HepG2 (cell line): ENCODE measurements around the gene COL27A1. TPM values are rescaled to one million over a fixed set of nuclear protein-coding genes. Genes with fewer than 3 reads are reported as not detected.
A peak's percentile ranks its signal among the peaks of the same experiment; 100 is the strongest.

Source experiments
- ARNTL ChIP-seq: sonication (generic); formaldehyde crosslinking; IDR thresholded peaks from 2 replicates; pipeline ENCODE4 v1.4.0; 2020; ENCODE audit warnings: mild to moderate bottlenecking, missing genetic modification reagents
- BATF2 ChIP-seq: sonication (generic); formaldehyde crosslinking; IDR thresholded peaks from 2 replicates; pipeline ENCODE4 v1.8.0; 2022; ENCODE audit warnings: mild to moderate bottlenecking, missing genetic modification reagents, moderate library complexity
- CAMTA2 ChIP-seq: sonication (generic); formaldehyde crosslinking; IDR thresholded peaks from 2 replicates; pipeline ENCODE4 v1.4.0; 2020; ENCODE audit warnings: mild to moderate bottlenecking, missing genetic modification reagents, borderline replicate concordance
- DRAP1 ChIP-seq: IDR thresholded peaks from 2 replicates; pipeline ENCODE4 v1.6.1; 2016; ENCODE audit warnings: missing genetic modification reagents, missing compliant biosample characterization
- KDM2A ChIP-seq: sonication (generic); formaldehyde crosslinking; IDR thresholded peaks from 2 replicates; pipeline ENCODE4 v1.4.0; 2020; ENCODE audit warnings: low read depth, missing genetic modification reagents, borderline replicate concordance
- KLF15 ChIP-seq: sonication (generic); formaldehyde crosslinking; IDR thresholded peaks from 2 replicates; pipeline ENCODE4 v1.8.1; 2023; ENCODE audit warnings: borderline replicate concordance, mild to moderate bottlenecking, inconsistent platforms, missing genetic modification reagents, mixed read lengths
- MIXL1 ChIP-seq: IDR thresholded peaks from 2 replicates; pipeline ENCODE4 v1.6.1; 2016
- NAIF1 ChIP-seq: sonication (generic); formaldehyde crosslinking; IDR thresholded peaks from 2 replicates; pipeline ENCODE4 v1.5.0; 2020; ENCODE audit warnings: mild to moderate bottlenecking, missing genetic modification reagents, borderline replicate concordance
- NFE2 ChIP-seq: sonication (generic); formaldehyde crosslinking; IDR thresholded peaks from 2 replicates; pipeline ENCODE4 v1.4.0; 2020; ENCODE audit warnings: missing genetic modification reagents
- PAF1 ChIP-seq: IDR thresholded peaks from 2 replicates; pipeline ENCODE4 v1.6.1; 2016; ENCODE audit warnings: missing genetic modification reagents, missing compliant biosample characterization
- PAX8 ChIP-seq: sonication (generic); formaldehyde crosslinking; IDR thresholded peaks from 2 replicates; pipeline ENCODE4 v1.8.0; 2022; ENCODE audit warnings: mild to moderate bottlenecking, missing genetic modification reagents, borderline replicate concordance
- POLR2A ChIP-seq, 2 experiments: IDR thresholded peaks; 2 replicates each; pipeline ENCODE4 v1.6.1; 2011; ENCODE audit warnings: low read depth in 2 of 2, low read length in 2 of 2, mild to moderate bottlenecking in 1 of 2, moderate library complexity in 1 of 2; ENCODE audit not compliant: insufficient read depth in 1 of 2
- ZFP41 ChIP-seq: sonication (generic); formaldehyde crosslinking; IDR thresholded peaks from 2 replicates; pipeline ENCODE4 v1.4.0; 2020; ENCODE audit warnings: mild to moderate bottlenecking, missing genetic modification reagents, borderline replicate concordance
- ZNF639 ChIP-seq: conservative IDR thresholded peaks from 2 replicates; pipeline ENCODE4 v1.6.1; 2018; ENCODE audit warnings: missing genetic modification reagents
- ZNF646 ChIP-seq: sonication (generic); formaldehyde crosslinking; IDR thresholded peaks from 2 replicates; pipeline ENCODE4 v1.9.0; 2021; ENCODE audit warnings: mild to moderate bottlenecking, missing genetic modification reagents
- ZNF720 ChIP-seq: sonication (generic); formaldehyde crosslinking; IDR thresholded peaks from 2 replicates; pipeline ENCODE4 v1.4.0; 2020; ENCODE audit warnings: missing genetic modification reagents
- ZSCAN5A ChIP-seq: sonication (generic); formaldehyde crosslinking; IDR thresholded peaks from 2 replicates; pipeline ENCODE4 v1.8.0; 2022; ENCODE audit warnings: mild to moderate bottlenecking, missing genetic modification reagents, borderline replicate concordance
- polyA plus RNA-seq, 8 experiments: library from polyadenylated mRNA; depleted of rRNA in 3 of 8; stranded (reverse) in 7 of 8; unstranded in 1 of 8; fragments of >200 nt; fragmentation: Illumina TruSeq in 4 of 8; extraction: Trizol in 4 of 8; gene quantifications; 2 replicates each; pipeline versions ENCODE4 v1.2.1 to v1.2.3, GENCODE V29; 2011 to 2016; ENCODE audit warnings: low read depth in 4 of 8, missing spikeins in 1 of 8, mixed read lengths in 1 of 8; ENCODE audit not compliant: insufficient read depth in 1 of 8
- total RNA-seq, 5 experiments: library from RNA; depleted of rRNA; stranded (reverse); fragments of >200 nt; fragmentation: Illumina TruSeq; extraction: Trizol; gene quantifications; 2 replicates each; pipeline ENCODE4 v1.2.3, GENCODE V29; 2016; ENCODE audit warnings: low read depth in 1 of 5
- TF ChIP-seq, protein P1 (sequence below): IDR thresholded peaks from 2 replicates; pipeline ENCODE4 v1.6.1; 2016; ENCODE audit warnings: mild to moderate bottlenecking, missing biosample characterization, missing genetic modification reagents

Gene COL27A1
- total and polyA plus RNA-seq, 2 of the 13 experiments (the other 11 are each of a cell fraction or from before 2014, with no cell fraction given) = 71.3 to 89.1 TPM

GRCh38 chr9:114174876-114175771 is 19.8 kb downstream of the COL27A1 start (continued):
- TF ChIP-seq ZFP41 (CRISPR knock-in tag) (no peak), DRAP1 (CRISPR knock-in tag) (peak; percentile 75), ARNTL (CRISPR knock-in tag) (peak; percentile 86), MIXL1 (CRISPR knock-in tag) (peak; percentile 45; the same call in 1 of the 2 replicates), PAF1 (CRISPR knock-in tag) (no peak), KDM2A (CRISPR knock-in tag) (no peak; the same call in 1 of the 2 replicates), KLF15 (CRISPR knock-in tag) (0 out of 2 replicates have a peak, but pooled peaks have one; percentile 21), POLR2A (IDR thresholded peaks at IDR 0.05; ENCODE audit: insufficient read depth in 1 of 2, low read depth in 2 of 2, low read length in 2 of 2) (peak; percentile 78 to 80), PAX8 (CRISPR knock-in tag) (no peak), NAIF1 (CRISPR knock-in tag) (peak; percentile 86), ZSCAN5A (CRISPR knock-in tag) (0 out of 2 replicates have a peak, but pooled peaks have one; percentile 50), BATF2 (CRISPR knock-in tag) (no peak), NFE2 (CRISPR knock-in tag) (no peak), ZNF646 (no peak), CAMTA2 (CRISPR knock-in tag) (peak; percentile 58; the same call in 1 of the 2 replicates), ZNF720 (CRISPR knock-in tag) (no peak), ZNF639 (CRISPR knock-in tag) (0 out of 2 replicates have a peak, but pooled peaks have one; percentile 18)
- TF ChIP-seq, protein P1, sequence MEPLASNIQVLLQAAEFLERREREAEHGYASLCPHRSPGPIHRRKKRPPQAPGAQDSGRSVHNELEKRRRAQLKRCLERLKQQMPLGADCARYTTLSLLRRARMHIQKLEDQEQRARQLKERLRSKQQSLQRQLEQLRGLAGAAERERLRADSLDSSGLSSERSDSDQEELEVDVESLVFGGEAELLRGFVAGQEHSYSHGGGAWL (CRISPR knock-in tag) = peak; percentile 23; the same call in 1 of the 2 replicates
